Colonic mucosa (tissue), 4 donors: ENCODE results near the gene DCAF5. TPM values are rescaled to one million over a fixed set of nuclear protein-coding genes. Genes with fewer than 3 reads are reported as not detected.

Experiments used
- DNase-seq: peaks from one replicate; pipeline ENCODE4 v3.0.0-alpha.2; 2020
- H3K27ac ChIP-seq: fragments of 200-600 bp; one replicate; pipeline ENCODE4 v1.8.0; 2021
- H3K27me3 ChIP-seq: fragments of 200-600 bp; one replicate; pipeline ENCODE4 v1.8.0; 2021
- H3K36me3 ChIP-seq: fragments of 200-600 bp; one replicate; pipeline ENCODE4 v1.8.0; 2021
- H3K4me1 ChIP-seq: fragments of 200-600 bp; one replicate; pipeline ENCODE4 v1.8.0; 2021; ENCODE audit warnings: mild to moderate bottlenecking
- H3K4me3 ChIP-seq: fragments of 200-600 bp; one replicate; pipeline ENCODE4 v1.8.0; 2021
- H3K9ac ChIP-seq, 2 donors: one replicate each; pipeline ENCODE4 v1.7.0; 2013; ENCODE audit warnings: control low read depth in 2 of 2, low read depth in 2 of 2, low read length in 2 of 2
- H3K9me3 ChIP-seq: fragments of 200-600 bp; one replicate; pipeline ENCODE4 v1.8.0; 2021
- intact Hi-C: fragments of 100-400 bp; cut with DNase I; formaldehyde crosslinking; loops from one replicate; pipeline ENCODE4 v1.14.1; 2022
- total RNA-seq, 2 donors: library from RNA; stranded (reverse); fragmentation: NEBNext Ultra II Directional in 1 of 2; extraction: Animal tissue kit (Norgen Biotek cat#: 25700) in 1 of 2; gene quantifications; one replicate each; pipeline ENCODE4 v1.2.1, GENCODE V29; 2021
- TF ChIP-seq, protein P1 (sequence below): fragments of 200-600 bp; IDR thresholded peaks from one replicate; pipeline ENCODE4 v1.8.0; 2022; ENCODE audit warnings: antibody characterized with exemption, mild to moderate bottlenecking
- donor health status: healthy.
- donor health status: DM: no; HTN: no; CAD: no.
- donor health status: DM: no; HTN: no; CAD: no.

Gene DCAF5
- total RNA-seq, 2 donors from 2014 or later: 29.9 to 41.6 TPM

DNA sequence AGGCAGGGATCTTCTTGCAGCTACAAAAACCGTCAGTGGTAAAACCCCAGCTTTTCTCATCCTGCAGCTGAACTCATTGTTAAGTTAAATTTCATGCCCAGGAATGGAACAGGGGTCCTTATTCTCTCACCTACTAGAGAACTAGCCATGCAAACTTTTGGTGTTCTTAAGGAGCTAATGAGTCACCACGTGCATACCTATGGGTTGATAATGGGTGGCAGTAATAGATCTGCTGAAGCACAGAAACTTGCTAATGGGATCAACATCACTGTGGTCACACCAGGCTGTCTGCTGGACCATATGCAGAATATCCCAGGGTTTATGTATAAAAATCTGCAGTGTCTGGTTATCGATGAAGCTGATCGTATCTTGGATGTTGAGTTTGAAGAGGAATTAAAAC, 68.9 kb downstream of the DCAF5 start:
- Histone ChIP-seq H3K9me3 (no peaks in the 10 kb centered on the region), H3K27ac (no peak overlapping the region), H3K9ac (no peak overlapping the region), H3K36me3 (no peaks in the 10 kb centered on the region), H3K4me3 (no peak overlapping the region), H3K27me3 (no peaks in the 10 kb centered on the region), H3K4me1 (no peaks in the 10 kb centered on the region)
- no peak for DNase-seq
- intact Hi-C loops: no loop called here
- TF ChIP-seq, protein P1, sequence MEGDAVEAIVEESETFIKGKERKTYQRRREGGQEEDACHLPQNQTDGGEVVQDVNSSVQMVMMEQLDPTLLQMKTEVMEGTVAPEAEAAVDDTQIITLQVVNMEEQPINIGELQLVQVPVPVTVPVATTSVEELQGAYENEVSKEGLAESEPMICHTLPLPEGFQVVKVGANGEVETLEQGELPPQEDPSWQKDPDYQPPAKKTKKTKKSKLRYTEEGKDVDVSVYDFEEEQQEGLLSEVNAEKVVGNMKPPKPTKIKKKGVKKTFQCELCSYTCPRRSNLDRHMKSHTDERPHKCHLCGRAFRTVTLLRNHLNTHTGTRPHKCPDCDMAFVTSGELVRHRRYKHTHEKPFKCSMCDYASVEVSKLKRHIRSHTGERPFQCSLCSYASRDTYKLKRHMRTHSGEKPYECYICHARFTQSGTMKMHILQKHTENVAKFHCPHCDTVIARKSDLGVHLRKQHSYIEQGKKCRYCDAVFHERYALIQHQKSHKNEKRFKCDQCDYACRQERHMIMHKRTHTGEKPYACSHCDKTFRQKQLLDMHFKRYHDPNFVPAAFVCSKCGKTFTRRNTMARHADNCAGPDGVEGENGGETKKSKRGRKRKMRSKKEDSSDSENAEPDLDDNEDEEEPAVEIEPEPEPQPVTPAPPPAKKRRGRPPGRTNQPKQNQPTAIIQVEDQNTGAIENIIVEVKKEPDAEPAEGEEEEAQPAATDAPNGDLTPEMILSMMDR: no peak

DNA sequence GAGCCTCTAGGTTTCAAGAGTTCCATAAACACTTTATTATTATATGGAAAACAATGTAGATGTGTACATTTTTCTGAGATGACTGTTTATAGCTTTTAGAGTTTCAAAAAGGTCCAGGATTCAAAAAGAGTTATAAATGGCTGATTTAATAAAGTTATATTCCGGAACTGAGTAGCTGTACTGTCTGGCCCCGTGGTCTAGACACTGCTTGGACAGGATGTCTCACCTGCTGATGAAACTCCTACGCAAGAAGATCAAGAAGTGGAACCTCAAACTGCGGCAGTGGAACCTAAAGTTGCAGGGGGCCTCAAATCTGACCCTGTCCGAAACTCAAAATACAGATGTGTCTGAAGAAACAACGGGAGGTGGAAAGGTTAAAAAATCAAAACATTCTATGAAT, 69.7 kb downstream of the DCAF5 start:
- TF ChIP-seq, protein P1: no peak

DNA sequence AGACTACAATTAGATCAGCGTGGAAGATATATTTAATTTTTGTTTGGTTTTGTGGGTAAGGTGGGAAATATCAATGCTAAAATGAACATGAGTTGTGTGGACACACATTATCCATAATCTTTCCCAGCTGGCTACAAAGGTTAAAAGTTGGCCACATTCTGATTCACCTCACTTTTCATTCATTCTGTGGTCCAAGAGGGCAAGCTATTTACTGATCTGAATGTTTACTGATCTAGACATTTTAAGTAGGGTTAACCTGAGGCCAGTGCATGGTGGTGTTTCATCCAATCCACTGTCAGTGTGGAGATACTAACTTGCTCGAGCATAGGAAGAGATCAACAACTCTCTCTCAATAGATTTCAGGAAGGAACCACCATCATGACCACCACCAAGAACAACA, 71.6 kb downstream of the DCAF5 start:
- H3K4me3 ChIP-seq: no peak overlapping the region
- no peak for DNase-seq
- H3K27ac ChIP-seq: no peak overlapping the region
- no peaks in the 10 kb centered on the region for H3K27me3 ChIP-seq
- H3K36me3 ChIP-seq: no peaks in the 10 kb centered on the region
- TF ChIP-seq, protein P1: no peak
- no peak overlapping the region for H3K9ac ChIP-seq
- intact Hi-C loops: no loop called here
- no peaks in the 10 kb centered on the region for H3K9me3 ChIP-seq
- no peaks in the 10 kb centered on the region for H3K4me1 ChIP-seq

More for the DNA sequence above, 69.7 kb downstream of the DCAF5 start:
- DNase-seq: no peak
- Histone ChIP-seq H3K9me3 (no peaks in the 10 kb centered on the region), H3K4me3 (no peak overlapping the region), H3K4me1 (no peaks in the 10 kb centered on the region), H3K27ac (no peak overlapping the region), H3K9ac (no peak overlapping the region), H3K36me3 (no peaks in the 10 kb centered on the region), H3K27me3 (no peaks in the 10 kb centered on the region)
- intact Hi-C loops: no loop called here

DNA sequence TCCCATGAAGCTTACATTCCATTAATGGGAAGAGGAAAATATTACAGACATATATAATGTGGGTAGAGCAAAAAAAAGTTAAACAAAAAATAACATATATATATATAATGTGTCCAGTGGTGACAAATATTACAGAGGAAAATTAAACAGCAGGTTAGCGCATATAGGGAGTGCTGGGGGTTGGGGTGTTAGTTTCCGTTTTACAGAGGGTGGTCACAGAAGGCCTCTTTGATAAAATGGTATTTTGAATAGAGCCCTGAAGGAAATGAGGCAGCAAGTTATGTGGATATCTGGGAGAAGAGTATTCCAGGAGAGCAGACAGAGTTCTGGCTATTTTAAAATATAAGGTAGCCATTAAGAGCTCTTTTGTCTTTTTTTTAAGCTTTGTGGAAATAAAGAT, 73.2 kb downstream of the DCAF5 start:
- Histone ChIP-seq H3K9ac (no peak overlapping the region), H3K36me3 (no peaks in the 10 kb centered on the region), H3K27ac (peak overlapping the region; percentile 11), H3K27me3 (no peaks in the 10 kb centered on the region), H3K4me1 (no peaks in the 10 kb centered on the region), H3K9me3 (no peaks in the 10 kb centered on the region), H3K4me3 (no peak overlapping the region)
- intact Hi-C loops: no loop called here
- TF ChIP-seq, protein P1: no peak
- DNase-seq: no peak

DNA sequence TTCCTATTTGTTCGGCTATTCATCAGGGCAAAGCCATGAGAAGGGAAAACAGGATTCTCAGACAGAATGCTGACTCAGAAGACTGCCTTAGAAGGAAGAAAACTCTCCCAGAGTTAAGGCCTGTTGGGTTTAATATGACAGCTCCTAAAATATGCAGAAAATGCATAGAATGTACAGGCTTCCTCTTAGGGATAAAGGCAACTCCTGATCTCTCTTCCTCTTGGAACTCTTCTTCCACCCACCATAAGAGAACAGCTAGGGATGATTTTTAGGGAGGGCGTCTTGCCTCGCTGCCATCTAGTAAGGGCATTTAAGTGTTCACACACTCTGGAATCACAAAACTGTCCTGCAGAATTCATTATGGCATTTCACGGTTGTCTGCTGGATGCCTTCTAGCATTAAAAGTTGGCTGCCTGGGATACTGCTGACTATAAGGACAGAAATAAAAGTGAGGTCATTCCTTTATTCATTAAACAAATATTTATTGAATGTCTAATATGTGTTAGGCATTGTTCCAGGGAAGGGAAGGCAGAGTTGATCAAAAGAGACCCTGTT, 73.7 kb downstream of the DCAF5 start:
- intact Hi-C loops: no loop called here
- Histone ChIP-seq H3K9me3 (no peaks in the 10 kb centered on the region), H3K27me3 (no peaks in the 10 kb centered on the region), H3K27ac (peak overlapping the region; percentile 38), H3K4me3 (no peak overlapping the region), H3K4me1 (no peaks in the 10 kb centered on the region), H3K9ac (no peak overlapping the region), H3K36me3 (no peaks in the 10 kb centered on the region)
- DNase-seq: no peak
- TF ChIP-seq, protein P1: no peak
